GM10248 (cell line): ENCODE results near the gene PRPF31.

Experiments used
- CTCF ChIA-PET: fragments of 300-600 bp; sonication (Branson Sonifier 250); formaldehyde crosslinking; extraction: SDS; loops from one replicate; lab custom pipeline; 2021; ENCODE audit warnings: antibody characterized with exemption; lab: Yijun Ruan, JAX
- POLR2A ChIA-PET: fragments of 350-650 bp; sonication (Branson Sonifier 250); formaldehyde crosslinking; extraction: SDS; loops from one replicate; lab custom pipeline; 2020; ENCODE audit warnings: antibody characterized with exemption; lab: Yijun Ruan, JAX
- DNase-seq: peaks from one replicate; pipeline ENCODE4 v3.0.0; 2012; ENCODE audit errors: extremely low spot score
- TF ChIP-seq, protein P1 (sequence below): IDR thresholded peaks from 2 replicates; pipeline ENCODE4 v1.5.1; 2012; ENCODE audit warnings: mild to moderate bottlenecking, low read depth; ENCODE audit errors: extremely low read depth, missing control alignments, control extremely low read depth

PRPF31 gene

DNA sequence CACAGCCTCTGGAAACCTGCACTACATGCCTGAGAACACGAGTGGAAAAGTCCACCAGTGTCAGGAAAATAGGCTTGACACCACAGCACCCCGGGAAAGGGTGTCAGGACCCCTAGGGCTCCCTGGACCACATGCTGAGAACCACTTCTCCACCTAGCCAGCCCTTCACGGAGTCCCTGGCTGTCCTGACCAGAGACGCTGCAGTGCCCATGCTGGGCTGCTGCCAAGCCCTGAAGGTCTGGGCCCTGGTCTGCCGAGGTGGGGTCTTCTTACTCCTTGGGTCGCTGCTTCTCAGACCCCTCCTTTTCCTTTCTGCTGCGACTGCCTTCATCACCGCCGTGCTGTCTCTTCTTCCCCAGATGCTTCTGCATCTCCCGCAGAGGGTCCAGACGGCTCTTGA lies 40.9 kb downstream of the PRPF31 start:
- CTCF ChIA-PET = no interaction called here
- no peak for DNase-seq
- TF ChIP-seq, protein P1, sequence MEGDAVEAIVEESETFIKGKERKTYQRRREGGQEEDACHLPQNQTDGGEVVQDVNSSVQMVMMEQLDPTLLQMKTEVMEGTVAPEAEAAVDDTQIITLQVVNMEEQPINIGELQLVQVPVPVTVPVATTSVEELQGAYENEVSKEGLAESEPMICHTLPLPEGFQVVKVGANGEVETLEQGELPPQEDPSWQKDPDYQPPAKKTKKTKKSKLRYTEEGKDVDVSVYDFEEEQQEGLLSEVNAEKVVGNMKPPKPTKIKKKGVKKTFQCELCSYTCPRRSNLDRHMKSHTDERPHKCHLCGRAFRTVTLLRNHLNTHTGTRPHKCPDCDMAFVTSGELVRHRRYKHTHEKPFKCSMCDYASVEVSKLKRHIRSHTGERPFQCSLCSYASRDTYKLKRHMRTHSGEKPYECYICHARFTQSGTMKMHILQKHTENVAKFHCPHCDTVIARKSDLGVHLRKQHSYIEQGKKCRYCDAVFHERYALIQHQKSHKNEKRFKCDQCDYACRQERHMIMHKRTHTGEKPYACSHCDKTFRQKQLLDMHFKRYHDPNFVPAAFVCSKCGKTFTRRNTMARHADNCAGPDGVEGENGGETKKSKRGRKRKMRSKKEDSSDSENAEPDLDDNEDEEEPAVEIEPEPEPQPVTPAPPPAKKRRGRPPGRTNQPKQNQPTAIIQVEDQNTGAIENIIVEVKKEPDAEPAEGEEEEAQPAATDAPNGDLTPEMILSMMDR = no peak
- POLR2A ChIA-PET = interaction anchor here (1.3 to 1.4 kb wide), 2 partner anchors 20 to 33 kb away, joined by 3 to 5 read pairs; partner anchors contain the start of gene MBOAT7

DNA sequence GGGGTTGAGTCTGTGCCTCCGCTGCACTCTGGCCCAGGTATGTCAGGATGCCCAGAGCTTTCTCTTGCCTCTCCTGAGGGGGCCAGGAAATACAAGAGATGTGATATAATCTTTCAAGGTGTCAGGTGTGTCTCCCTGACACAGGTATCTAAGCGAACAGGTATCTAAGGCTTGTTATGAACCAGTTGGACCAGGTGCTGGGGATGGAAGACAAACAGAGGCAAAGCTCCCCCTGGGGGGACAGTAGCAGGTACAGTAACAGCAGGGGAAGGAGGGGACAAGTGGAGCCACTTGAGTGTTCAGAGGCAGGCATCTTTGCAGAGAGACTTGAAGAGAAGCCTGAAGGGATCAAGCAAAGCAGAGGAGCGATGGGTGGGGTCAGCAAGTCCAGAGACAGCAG lies 41.4 kb downstream of the PRPF31 start:
- TF ChIP-seq, protein P1 = no peak
- DNase-seq = no peak
- ChIA-PET POLR2A (interaction anchor here (1.3 to 1.4 kb wide), 2 partner anchors 20 to 32 kb away, joined by 3 to 5 read pairs; partner anchors contain the start of gene MBOAT7), CTCF (interaction anchor here (1.2 kb wide), 1 partner anchor 18 kb away, joined by 3 read pairs; no protein-coding TSS in a partner anchor)

DNA sequence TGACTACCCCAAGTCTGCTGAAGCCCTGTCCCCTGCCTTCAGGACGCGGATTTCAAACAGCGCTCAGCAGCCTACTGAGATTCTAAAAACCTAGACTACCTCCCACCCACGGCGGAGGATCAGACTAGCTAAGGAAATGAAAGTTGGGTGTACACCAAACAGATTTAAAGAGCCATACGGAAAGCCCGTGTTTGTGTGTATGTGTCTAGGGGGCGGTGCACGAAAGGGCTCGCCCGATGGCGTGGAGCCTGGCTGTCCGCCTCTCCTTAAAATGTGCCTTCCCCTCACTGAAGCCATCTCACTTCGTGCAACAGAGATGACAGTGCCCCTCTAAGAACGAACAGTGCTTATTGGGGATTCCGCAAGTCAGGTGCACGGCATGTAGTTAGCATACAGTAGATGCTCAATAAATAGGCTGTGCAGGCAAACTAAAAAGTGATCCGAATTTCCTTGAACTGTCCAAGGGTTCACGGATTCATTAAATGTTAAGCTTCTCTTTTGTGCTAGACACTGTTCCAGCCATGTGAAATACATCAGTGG lies 43.3 kb downstream of the PRPF31 start:
- TF ChIP-seq, protein P1 = no peak
- POLR2A ChIA-PET = interaction anchor here (0.6 to 2.5 kb wide), 3 partner anchors 9 to 31 kb away, joined by 4 to 10 read pairs (median 6); partner anchors contain the start of genes CNOT3 and MBOAT7
- no peak for DNase-seq
- CTCF ChIA-PET = interaction anchor here (0.9 to 3.4 kb wide), 9 partner anchors 10 to 107 kb away, joined by 3 to 12 read pairs (median 4); partner anchors contain the start of genes CNOT3 and TFPT

DNA sequence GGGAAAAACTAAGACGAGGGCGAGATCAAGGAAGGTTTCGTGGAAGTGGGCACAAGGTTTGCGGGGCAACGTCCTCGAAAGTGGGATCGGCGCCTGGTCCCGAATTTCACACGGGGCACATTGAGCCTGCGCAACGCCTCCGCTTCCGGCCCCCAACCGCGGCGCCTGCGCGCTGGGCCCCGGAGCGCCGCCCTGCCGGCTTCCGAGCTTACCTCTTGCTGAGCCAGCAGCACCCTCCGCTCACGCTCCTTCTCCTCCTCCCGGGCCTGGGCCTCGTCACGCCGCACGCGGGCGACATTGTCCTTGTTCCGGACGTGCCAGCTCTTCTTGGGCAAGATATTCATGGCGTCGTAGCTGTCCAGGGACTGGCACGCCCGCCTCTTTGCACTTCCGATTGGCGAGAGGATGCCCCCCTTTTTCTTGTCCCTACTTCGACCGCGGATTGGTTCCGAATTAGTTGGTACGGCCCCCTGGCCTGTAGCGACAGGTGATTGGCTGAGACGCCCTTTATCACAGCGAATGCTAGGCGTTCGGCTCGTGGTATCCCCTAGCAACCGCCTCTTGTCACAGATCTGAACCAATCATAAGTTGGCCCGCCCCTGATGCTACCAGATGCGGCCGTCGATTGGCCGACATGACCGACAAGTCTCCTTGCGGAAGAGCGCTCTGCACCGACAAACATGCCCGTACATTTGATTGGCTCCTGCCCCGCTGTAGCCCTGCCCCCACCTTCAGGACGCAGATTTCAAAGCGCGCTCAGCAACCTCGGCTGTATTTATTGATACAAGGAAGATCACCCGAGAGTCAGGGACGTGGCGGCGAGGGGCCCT lies 44.0 kb downstream of the PRPF31 start, which contains the start of gene LENG1:
TSS of gene LENG1 (minus strand) at position 370 of the 830 bp plus-strand sequence. CDS start at position 344, 26 bp downstream.
- ChIA-PET CTCF (interaction anchor here (0.9 to 3.4 kb wide), 10 partner anchors 9 to 107 kb away, joined by 3 to 12 read pairs (median 4); partner anchors contain the start of genes CNOT3 and TFPT), POLR2A (interaction anchor here (0.5 to 2.5 kb wide), 4 partner anchors 22 to 45 kb away, joined by 3 to 10 read pairs (median 4); partner anchors contain the start of genes CNOT3, MBOAT7 and RPS9)
- TF ChIP-seq, protein P1 = peak; percentile 20
- peak; percentile 98 for DNase-seq

DNA sequence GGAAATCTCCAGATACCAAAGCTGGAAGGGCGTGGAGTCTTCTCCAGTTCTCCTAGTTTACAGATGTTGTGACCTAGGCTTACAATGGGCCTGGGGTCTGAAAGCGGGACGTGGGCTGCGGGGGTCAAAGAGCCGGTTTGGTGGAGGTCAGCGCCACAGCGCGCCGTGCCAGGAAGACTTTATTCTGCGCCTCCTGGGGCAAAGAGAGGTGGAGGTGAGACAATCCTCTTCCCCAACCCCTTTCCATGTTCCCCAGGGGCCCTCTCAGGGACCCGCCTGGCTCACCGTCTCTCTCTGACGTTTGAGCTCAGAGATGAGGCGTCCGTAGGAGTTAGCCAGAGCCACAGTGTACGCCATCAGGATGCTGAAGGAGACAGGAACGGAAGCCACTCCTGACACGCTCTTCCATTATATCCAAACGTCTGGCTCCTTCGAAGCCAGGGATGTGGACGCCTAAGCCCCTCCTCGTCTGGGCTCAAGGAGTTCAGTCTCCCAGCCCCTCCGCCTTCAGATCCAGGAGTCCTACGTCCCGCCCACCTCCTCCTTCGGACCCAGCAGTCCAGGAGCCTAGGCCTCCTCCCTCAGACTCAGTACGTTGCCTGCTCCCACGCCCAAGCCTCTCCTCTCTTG lies 44.7 kb downstream of the PRPF31 start:
- CTCF ChIA-PET = interaction anchor here (1.3 to 3.4 kb wide), 8 partner anchors 8 to 106 kb away, joined by 4 to 12 read pairs (median 4); partner anchors contain the start of genes CNOT3 and TFPT
- no peak for DNase-seq
- POLR2A ChIA-PET = interaction anchor here (0.5 to 2.5 kb wide), 3 partner anchors 23 to 45 kb away, joined by 3 to 10 read pairs (median 3); partner anchors contain the start of genes CNOT3 and RPS9
- TF ChIP-seq, protein P1 = no peak

DNA sequence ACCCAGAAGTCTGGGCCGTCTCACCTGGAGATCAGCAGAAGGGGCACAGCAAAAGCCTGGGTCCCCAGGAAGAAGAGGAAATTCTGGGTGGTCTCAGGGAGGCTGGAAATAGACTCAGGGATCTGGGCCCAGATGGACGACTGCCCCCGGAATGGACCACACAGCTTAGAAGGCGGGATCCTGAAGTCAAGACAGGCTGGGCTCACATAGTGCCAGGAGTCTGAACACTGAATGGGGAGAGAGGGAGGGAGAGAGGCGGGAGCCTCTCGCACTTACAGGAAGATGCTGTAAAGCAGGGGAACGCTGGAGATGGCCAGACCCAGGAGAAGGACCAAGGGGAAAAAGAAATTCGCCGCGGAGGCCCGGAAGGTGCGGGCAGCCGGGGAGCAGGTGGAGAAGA lies 45.3 kb downstream of the PRPF31 start:
- ChIA-PET CTCF (interaction anchor here (1.4 to 3.4 kb wide), 5 partner anchors 8 to 105 kb away, joined by 4 to 12 read pairs (median 6); partner anchors contain the start of gene CNOT3), POLR2A (interaction anchor here (2.5 kb wide), 1 partner anchor 24 kb away, joined by 10 read pairs; the partner anchor contains the start of gene CNOT3)
- TF ChIP-seq, protein P1 = no peak
- no peak for DNase-seq
